ENCODE measurements around the gene HMGCR.

HMGCR gene

GRCh38 chr5:75337366-75338021 is 474 bp downstream of the HMGCR start:
- Histone ChIP-seq H3K27me3 (replicated peaks; ENCODE audit: control insufficient read depth, insufficient read depth, low read length, poor library complexity, severe bottlenecking) (no peaks in the 10 kb centered on the region), H3K9me3 (ENCODE audit: control insufficient read depth, low read length) (no peaks in the 10 kb centered on the region), H3K4me1 (ENCODE audit: control insufficient read depth, insufficient read depth, low read length, poor library complexity, severe bottlenecking) (peaks cover 4% of the 10 kb centered on the region), H3K4me3 (ENCODE audit: insufficient read depth, low read depth, low read length, poor library complexity, severe bottlenecking) (peak overlapping the region; percentile 95), H3K36me3 (ENCODE audit: control insufficient read depth, insufficient read depth, low read length) (peaks cover 3% of the 10 kb centered on the region), H3K27ac (ENCODE audit: insufficient read depth, low read length, poor library complexity, severe bottlenecking) (peak overlapping the region; percentile 62)
- DNase-seq = peak in 2 of 3 donors; percentile 1 to 22

- Histone ChIP-seq H3K4me1 (ENCODE audit: control insufficient read depth, insufficient read depth, low read length, poor library complexity, severe bottlenecking) (peaks cover 4% of the 10 kb centered on the region), H3K27ac (ENCODE audit: insufficient read depth, low read length, poor library complexity, severe bottlenecking) (no peak overlapping the region), H3K27me3 (replicated peaks; ENCODE audit: control insufficient read depth, insufficient read depth, low read length, poor library complexity, severe bottlenecking) (no peaks in the 10 kb centered on the region), H3K9me3 (ENCODE audit: control insufficient read depth, low read length) (no peaks in the 10 kb centered on the region), H3K36me3 (ENCODE audit: control insufficient read depth, insufficient read depth, low read length) (peaks cover 3% of the 10 kb centered on the region), H3K4me3 (ENCODE audit: insufficient read depth, low read depth, low read length, poor library complexity, severe bottlenecking) (no peak overlapping the region)
- no peak for DNase-seq
These were observed 1.4 kb downstream of the HMGCR start for GRCh38 chr5:75338408-75338807.

- no peak overlapping the region for H3K27ac ChIP-seq (ENCODE audit: insufficient read depth, low read length, poor library complexity, severe bottlenecking)
- H3K36me3 ChIP-seq (ENCODE audit: control insufficient read depth, insufficient read depth, low read length) = peaks cover 9% of the 10 kb centered on the region
- no peaks in the 10 kb centered on the region for H3K27me3 ChIP-seq (replicated peaks; ENCODE audit: control insufficient read depth, insufficient read depth, low read length, poor library complexity, severe bottlenecking)
- no peaks in the 10 kb centered on the region for H3K9me3 ChIP-seq (ENCODE audit: control insufficient read depth, low read length)
- H3K4me1 ChIP-seq (ENCODE audit: control insufficient read depth, insufficient read depth, low read length, poor library complexity, severe bottlenecking) = peaks cover 4% of the 10 kb centered on the region
- DNase-seq = no peak
- H3K4me3 ChIP-seq (ENCODE audit: insufficient read depth, low read depth, low read length, poor library complexity, severe bottlenecking) = no peak overlapping the region
These were observed 3.9 kb downstream of the HMGCR start for GRCh38 chr5:75340714-75341478.

GRCh38 chr5:75341934-75342333 is 4.9 kb downstream of the HMGCR start:
- H3K9me3 ChIP-seq (ENCODE audit: control insufficient read depth, low read length) = no peaks in the 10 kb centered on the region
- DNase-seq = no peak
- H3K36me3 ChIP-seq (ENCODE audit: control insufficient read depth, insufficient read depth, low read length) = peaks cover 11% of the 10 kb centered on the region
- H3K4me1 ChIP-seq (ENCODE audit: control insufficient read depth, insufficient read depth, low read length, poor library complexity, severe bottlenecking) = peaks cover 4% of the 10 kb centered on the region
- H3K27ac ChIP-seq (ENCODE audit: insufficient read depth, low read length, poor library complexity, severe bottlenecking) = no peak overlapping the region
- H3K4me3 ChIP-seq (ENCODE audit: insufficient read depth, low read depth, low read length, poor library complexity, severe bottlenecking) = no peak overlapping the region
- H3K27me3 ChIP-seq (replicated peaks; ENCODE audit: control insufficient read depth, insufficient read depth, low read length, poor library complexity, severe bottlenecking) = no peaks in the 10 kb centered on the region

- no peak for DNase-seq
- H3K27ac ChIP-seq (ENCODE audit: insufficient read depth, low read length, poor library complexity, severe bottlenecking) = no peak overlapping the region
- peaks cover 4% of the 10 kb centered on the region for H3K4me1 ChIP-seq (ENCODE audit: control insufficient read depth, insufficient read depth, low read length, poor library complexity, severe bottlenecking)
- no peaks in the 10 kb centered on the region for H3K27me3 ChIP-seq (replicated peaks; ENCODE audit: control insufficient read depth, insufficient read depth, low read length, poor library complexity, severe bottlenecking)
- H3K4me3 ChIP-seq (ENCODE audit: insufficient read depth, low read depth, low read length, poor library complexity, severe bottlenecking) = no peak overlapping the region
- peaks cover 20% of the 10 kb centered on the region for H3K36me3 ChIP-seq (ENCODE audit: control insufficient read depth, insufficient read depth, low read length)
- no peaks in the 10 kb centered on the region for H3K9me3 ChIP-seq (ENCODE audit: control insufficient read depth, low read length)
These were observed 5.8 kb downstream of the HMGCR start for GRCh38 chr5:75342836-75343235.

GRCh38 chr5:75348241-75348640 is 11.2 kb downstream of the HMGCR start:
- Histone ChIP-seq H3K4me3 (ENCODE audit: insufficient read depth, low read depth, low read length, poor library complexity, severe bottlenecking) (no peak overlapping the region), H3K36me3 (ENCODE audit: control insufficient read depth, insufficient read depth, low read length) (peaks cover 62% of the 10 kb centered on the region), H3K4me1 (ENCODE audit: control insufficient read depth, insufficient read depth, low read length, poor library complexity, severe bottlenecking) (no peaks in the 10 kb centered on the region), H3K9me3 (ENCODE audit: control insufficient read depth, low read length) (no peaks in the 10 kb centered on the region), H3K27ac (ENCODE audit: insufficient read depth, low read length, poor library complexity, severe bottlenecking) (no peak overlapping the region), H3K27me3 (replicated peaks; ENCODE audit: control insufficient read depth, insufficient read depth, low read length, poor library complexity, severe bottlenecking) (no peaks in the 10 kb centered on the region)
- no peak for DNase-seq

GRCh38 chr5:75349663-75350062 is 12.6 kb downstream of the HMGCR start:
- Histone ChIP-seq H3K4me3 (ENCODE audit: insufficient read depth, low read depth, low read length, poor library complexity, severe bottlenecking) (no peak overlapping the region), H3K27me3 (replicated peaks; ENCODE audit: control insufficient read depth, insufficient read depth, low read length, poor library complexity, severe bottlenecking) (no peaks in the 10 kb centered on the region), H3K4me1 (ENCODE audit: control insufficient read depth, insufficient read depth, low read length, poor library complexity, severe bottlenecking) (no peaks in the 10 kb centered on the region), H3K27ac (ENCODE audit: insufficient read depth, low read length, poor library complexity, severe bottlenecking) (no peak overlapping the region), H3K36me3 (ENCODE audit: control insufficient read depth, insufficient read depth, low read length) (peaks cover 67% of the 10 kb centered on the region), H3K9me3 (ENCODE audit: control insufficient read depth, low read length) (no peaks in the 10 kb centered on the region)
- no peak for DNase-seq

GRCh38 chr5:75351139-75351926 is 14.3 kb downstream of the HMGCR start:
- Histone ChIP-seq H3K36me3 (ENCODE audit: control insufficient read depth, insufficient read depth, low read length) (peaks cover 70% of the 10 kb centered on the region), H3K27ac (ENCODE audit: insufficient read depth, low read length, poor library complexity, severe bottlenecking) (no peak overlapping the region), H3K4me1 (ENCODE audit: control insufficient read depth, insufficient read depth, low read length, poor library complexity, severe bottlenecking) (no peaks in the 10 kb centered on the region), H3K4me3 (ENCODE audit: insufficient read depth, low read depth, low read length, poor library complexity, severe bottlenecking) (no peak overlapping the region), H3K27me3 (replicated peaks; ENCODE audit: control insufficient read depth, insufficient read depth, low read length, poor library complexity, severe bottlenecking) (no peaks in the 10 kb centered on the region), H3K9me3 (ENCODE audit: control insufficient read depth, low read length) (no peaks in the 10 kb centered on the region)
- no peak for DNase-seq

GRCh38 chr5:75355236-75355635 is 18.2 kb downstream of the HMGCR start:
- no peak overlapping the region for H3K27ac ChIP-seq (ENCODE audit: insufficient read depth, low read length, poor library complexity, severe bottlenecking)
- H3K36me3 ChIP-seq (ENCODE audit: control insufficient read depth, insufficient read depth, low read length) = peaks cover 74% of the 10 kb centered on the region
- no peak for DNase-seq
- no peak overlapping the region for H3K4me3 ChIP-seq (ENCODE audit: insufficient read depth, low read depth, low read length, poor library complexity, severe bottlenecking)
- H3K27me3 ChIP-seq (replicated peaks; ENCODE audit: control insufficient read depth, insufficient read depth, low read length, poor library complexity, severe bottlenecking) = no peaks in the 10 kb centered on the region
- no peaks in the 10 kb centered on the region for H3K4me1 ChIP-seq (ENCODE audit: control insufficient read depth, insufficient read depth, low read length, poor library complexity, severe bottlenecking)
- no peaks in the 10 kb centered on the region for H3K9me3 ChIP-seq (ENCODE audit: control insufficient read depth, low read length)

GRCh38 chr5:75356719-75357118 is 19.7 kb downstream of the HMGCR start:
- Histone ChIP-seq H3K27me3 (replicated peaks; ENCODE audit: control insufficient read depth, insufficient read depth, low read length, poor library complexity, severe bottlenecking) (no peaks in the 10 kb centered on the region), H3K4me3 (ENCODE audit: insufficient read depth, low read depth, low read length, poor library complexity, severe bottlenecking) (no peak overlapping the region), H3K36me3 (ENCODE audit: control insufficient read depth, insufficient read depth, low read length) (peaks cover 68% of the 10 kb centered on the region), H3K9me3 (ENCODE audit: control insufficient read depth, low read length) (no peaks in the 10 kb centered on the region), H3K4me1 (ENCODE audit: control insufficient read depth, insufficient read depth, low read length, poor library complexity, severe bottlenecking) (no peaks in the 10 kb centered on the region), H3K27ac (ENCODE audit: insufficient read depth, low read length, poor library complexity, severe bottlenecking) (no peak overlapping the region)
- DNase-seq = no peak

All from effector memory CD4-positive, alpha-beta T cell (primary cell).